Measurements from ENCODE around the gene TAF15. TPM values are rescaled to one million over a fixed set of nuclear protein-coding genes. Genes with fewer than 3 reads are reported as not detected.

TAF15 gene
- total RNA-seq, 1 donor from 2014 or later, result 243 TPM

DNA sequence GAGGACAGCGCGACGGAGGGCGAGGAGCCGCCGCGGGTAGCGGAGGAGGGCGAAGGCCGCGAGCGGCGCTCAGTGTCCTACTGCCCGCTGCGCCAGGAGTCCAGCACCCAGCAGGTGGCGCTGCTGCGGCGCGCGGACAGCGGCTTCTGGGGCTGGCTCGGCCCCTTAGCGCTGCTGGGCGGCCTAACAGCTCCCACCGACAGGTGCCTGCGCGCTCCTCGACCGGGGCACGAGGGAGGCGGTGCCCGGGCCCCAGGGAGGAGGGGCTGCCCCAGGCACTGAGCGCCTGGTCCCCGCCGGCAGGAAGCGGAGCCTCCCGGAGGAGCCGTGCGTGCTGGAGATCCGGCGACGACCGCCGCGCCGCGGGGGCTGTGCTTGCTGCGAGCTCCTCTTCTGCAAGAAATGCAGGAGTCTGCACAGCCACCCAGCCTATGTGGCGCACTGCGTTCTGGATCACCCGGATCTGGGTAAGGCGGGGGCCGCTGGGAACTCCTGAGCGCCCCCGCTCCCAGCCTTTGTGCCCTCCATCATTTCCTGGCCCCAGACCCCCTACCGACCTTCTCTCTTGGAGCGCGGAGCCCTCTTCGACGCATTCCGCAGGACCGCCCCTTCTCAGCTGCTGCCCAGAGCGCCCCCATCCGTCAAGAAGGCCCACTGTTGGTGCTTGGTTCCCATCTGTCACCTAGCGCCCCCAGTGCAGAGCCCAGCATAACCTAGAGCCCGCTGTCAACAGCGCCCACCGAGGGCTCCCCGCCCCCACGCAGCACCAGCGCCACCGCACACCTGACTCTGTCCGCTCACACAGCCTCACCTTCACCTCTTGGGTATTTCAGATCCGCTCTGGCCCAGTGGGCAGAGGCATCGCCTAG lies 44.9 kb upstream of the TAF15 start:
- ATAC-seq (ENCODE audit: low read depth) (peak; percentile 93), DNase-seq (peak; percentile 89)
- intact Hi-C loops (cut with micrococcal nuclease), result loop anchor here (1.0 to 5.0 kb wide), 4 partner anchors 40 to 522 kb away; partner anchors contain the start of genes AP2B1, SLFN5 and TAF15
- H3K4me1 Mint-ChIP-seq, result peaks cover 9% of the 10 kb centered on the region
- CTCF ChIA-PET, result interaction anchor here (0.8 to 6.0 kb wide), 30 partner anchors 9 to 187 kb away, joined by 3 to 158 read pairs (median 4); partner anchors contain the start of genes GAS2L2, MMP28, PEX12 and RASL10B
- POLR2A ChIA-PET, result interaction anchor here (0.5 to 6.7 kb wide), 13 partner anchors 12 to 644 kb away, joined by 3 to 121 read pairs (median 4); partner anchors contain the start of genes PEX12, RAD51D and TAF15
- H3K27me3 Mint-ChIP-seq, result peaks cover 4% of the 10 kb centered on the region
- TF ChIP-seq, protein P1, sequence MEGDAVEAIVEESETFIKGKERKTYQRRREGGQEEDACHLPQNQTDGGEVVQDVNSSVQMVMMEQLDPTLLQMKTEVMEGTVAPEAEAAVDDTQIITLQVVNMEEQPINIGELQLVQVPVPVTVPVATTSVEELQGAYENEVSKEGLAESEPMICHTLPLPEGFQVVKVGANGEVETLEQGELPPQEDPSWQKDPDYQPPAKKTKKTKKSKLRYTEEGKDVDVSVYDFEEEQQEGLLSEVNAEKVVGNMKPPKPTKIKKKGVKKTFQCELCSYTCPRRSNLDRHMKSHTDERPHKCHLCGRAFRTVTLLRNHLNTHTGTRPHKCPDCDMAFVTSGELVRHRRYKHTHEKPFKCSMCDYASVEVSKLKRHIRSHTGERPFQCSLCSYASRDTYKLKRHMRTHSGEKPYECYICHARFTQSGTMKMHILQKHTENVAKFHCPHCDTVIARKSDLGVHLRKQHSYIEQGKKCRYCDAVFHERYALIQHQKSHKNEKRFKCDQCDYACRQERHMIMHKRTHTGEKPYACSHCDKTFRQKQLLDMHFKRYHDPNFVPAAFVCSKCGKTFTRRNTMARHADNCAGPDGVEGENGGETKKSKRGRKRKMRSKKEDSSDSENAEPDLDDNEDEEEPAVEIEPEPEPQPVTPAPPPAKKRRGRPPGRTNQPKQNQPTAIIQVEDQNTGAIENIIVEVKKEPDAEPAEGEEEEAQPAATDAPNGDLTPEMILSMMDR (IDR thresholded peaks at IDR 0.05), result peak; percentile 77
- H3K36me3 Mint-ChIP-seq (ENCODE audit: low read depth), result peaks cover 1% of the 10 kb centered on the region
- peak overlapping the region; percentile 75 for H3K27ac Mint-ChIP-seq
- H3K9me3 Mint-ChIP-seq, result no peaks in the 10 kb centered on the region
- H3K4me3 Mint-ChIP-seq, result peak overlapping the region; percentile 91

DNA sequence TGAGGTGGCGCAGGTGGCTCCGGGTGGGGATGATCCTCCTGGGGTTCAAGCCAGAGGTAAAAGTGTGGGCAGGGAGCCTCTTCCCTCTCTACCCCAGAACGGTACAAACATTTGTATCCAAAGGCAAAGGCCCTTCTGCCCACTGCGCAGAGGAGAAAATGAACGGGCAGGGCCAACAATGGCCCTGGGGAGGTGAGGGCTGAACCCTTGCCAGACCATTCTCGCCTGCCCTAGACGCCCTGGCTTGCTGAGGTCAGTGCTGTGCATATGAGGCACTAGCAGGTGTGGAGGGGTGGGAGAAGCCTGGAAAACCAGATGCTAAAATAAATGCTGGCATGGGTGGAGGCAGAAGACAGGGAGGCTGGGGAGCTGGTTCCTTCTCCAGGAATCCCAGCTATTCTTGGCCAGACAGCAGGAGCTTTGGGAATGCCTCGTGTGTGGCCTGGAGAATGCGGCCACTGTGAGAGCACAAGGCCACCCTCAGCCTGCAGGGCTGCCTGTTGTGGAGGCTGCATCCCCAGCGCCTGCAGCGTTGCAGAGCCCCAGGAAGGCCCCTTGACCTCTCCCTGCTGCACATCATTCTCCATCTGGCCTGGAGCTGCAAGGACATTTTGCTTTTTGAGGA lies 44.1 kb upstream of the TAF15 start:
- H3K27ac Mint-ChIP-seq, result peak overlapping the region; percentile 75
- intact Hi-C loops (cut with micrococcal nuclease), result no loop called here
- H3K27me3 Mint-ChIP-seq, result peaks cover 4% of the 10 kb centered on the region
- H3K4me1 Mint-ChIP-seq, result peaks cover 9% of the 10 kb centered on the region
- peak overlapping the region; percentile 91 for H3K4me3 Mint-ChIP-seq
- peaks cover 1% of the 10 kb centered on the region for H3K36me3 Mint-ChIP-seq (ENCODE audit: low read depth)
- DNase-seq, result no peak
- TF ChIP-seq, protein P1 (IDR thresholded peaks at IDR 0.05), result no peak
- no peaks in the 10 kb centered on the region for H3K9me3 Mint-ChIP-seq
- ChIA-PET CTCF (interaction anchor here (1.0 to 6.0 kb wide), 11 partner anchors 26 to 152 kb away, joined by 3 to 158 read pairs (median 7); partner anchors contain the start of genes MMP28 and TAF15), POLR2A (interaction anchor here (1.7 to 6.7 kb wide), 4 partner anchors 37 to 186 kb away, joined by 5 to 121 read pairs (median 10); partner anchors contain the start of genes PEX12 and TAF15)
- ATAC-seq (ENCODE audit: low read depth), result no peak

DNA sequence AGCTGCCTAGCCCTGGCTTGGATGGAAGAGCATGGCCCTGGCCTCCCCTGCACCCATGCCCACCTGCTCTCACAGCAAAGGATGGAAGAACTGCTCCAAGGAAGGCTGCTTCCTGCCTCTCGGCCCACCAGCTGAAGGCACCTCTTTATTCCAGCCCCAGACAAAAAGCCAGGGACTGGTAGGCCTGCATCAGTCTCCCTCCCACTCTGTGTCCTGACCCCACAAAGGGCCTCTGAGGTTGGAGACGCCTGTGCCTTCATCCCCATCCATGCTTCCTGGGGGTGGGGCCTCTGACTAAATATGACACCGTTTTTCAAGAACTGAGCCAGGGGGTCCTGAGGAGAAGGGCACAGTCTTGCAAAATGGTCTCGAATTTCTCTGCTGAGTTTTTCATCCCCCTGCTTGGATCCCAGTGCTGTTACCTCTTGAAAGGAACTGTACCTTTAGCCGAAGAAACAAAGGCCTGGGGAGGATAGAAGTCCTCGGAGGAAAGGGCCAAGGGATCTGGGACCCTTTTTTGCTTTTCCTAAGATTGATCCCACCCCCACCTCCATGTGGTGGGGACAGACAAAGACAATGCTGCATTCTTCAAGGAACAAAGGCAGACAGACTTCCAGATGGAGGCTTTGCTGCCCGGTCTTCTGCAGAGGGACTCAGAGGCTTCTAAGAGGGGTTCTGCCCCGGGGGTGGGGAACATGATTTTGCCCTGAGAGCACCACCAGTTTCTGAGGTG lies 43.4 kb upstream of the TAF15 start:
- Mint-ChIP-seq H3K4me3 (no peak overlapping the region), H3K27ac (no peak overlapping the region), H3K36me3 (ENCODE audit: low read depth) (peaks cover 1% of the 10 kb centered on the region), H3K27me3 (peaks cover 4% of the 10 kb centered on the region), H3K4me1 (peaks cover 9% of the 10 kb centered on the region), H3K9me3 (no peaks in the 10 kb centered on the region)
- no peak for ATAC-seq (ENCODE audit: low read depth)
- ChIA-PET CTCF (interaction anchor here (1.8 to 6.0 kb wide), 5 partner anchors 39 to 52 kb away, joined by 4 to 158 read pairs (median 22); partner anchors contain the start of gene TAF15), POLR2A (interaction anchor here (1.2 to 6.7 kb wide), 2 partner anchors 40 to 43 kb away, joined by 3 to 121 read pairs; partner anchors contain the start of gene TAF15)
- DNase-seq, result no peak
- TF ChIP-seq, protein P1 (IDR thresholded peaks at IDR 0.05), result no peak
- intact Hi-C loops (cut with micrococcal nuclease), result no loop called here

GRCh38 chr17:35766489-35766877 lies 42.8 kb upstream of the TAF15 start:
- TF ChIP-seq, protein P1 (IDR thresholded peaks at IDR 0.05), result no peak
- no peak overlapping the region for H3K27ac Mint-ChIP-seq
- H3K4me1 Mint-ChIP-seq, result peaks cover 9% of the 10 kb centered on the region
- ChIA-PET CTCF (interaction anchor here (1.0 to 3.3 kb wide), 3 partner anchors 38 to 42 kb away, joined by 3 to 22 read pairs (median 6); partner anchors contain the start of gene TAF15), POLR2A (interaction anchor here (1.2 to 6.7 kb wide), 2 partner anchors 39 to 43 kb away, joined by 3 to 121 read pairs; partner anchors contain the start of gene TAF15)
- H3K9me3 Mint-ChIP-seq, result no peaks in the 10 kb centered on the region
- ATAC-seq (ENCODE audit: low read depth) (no peak), DNase-seq (no peak)
- H3K4me3 Mint-ChIP-seq, result no peak overlapping the region
- intact Hi-C loops (cut with micrococcal nuclease), result no loop called here
- H3K27me3 Mint-ChIP-seq, result peaks cover 4% of the 10 kb centered on the region
- peaks cover 1% of the 10 kb centered on the region for H3K36me3 Mint-ChIP-seq (ENCODE audit: low read depth)
